Measurements from ENCODE around the gene ZC3H7A.

Gene ZC3H7A

GRCh38 chr16:11744075-11744470 lies 53.0 kb downstream of the ZC3H7A start:
- Histone ChIP-seq H3K4me3 (ENCODE audit: low read depth, low read length) (no peak overlapping the region), H3K9me3 (no peaks in the 10 kb centered on the region), H3K4me1 (no peaks in the 10 kb centered on the region), H3K27me3 (no peaks in the 10 kb centered on the region), H3K36me3 (peaks cover 8% of the 10 kb centered on the region)
- DNase-seq, result no peak
- TF ChIP-seq CTCF (IDR thresholded peaks at IDR 0.05; ENCODE audit: low read depth, low read length), result no peak

- Histone ChIP-seq H3K27me3 (no peaks in the 10 kb centered on the region), H3K4me1 (no peaks in the 10 kb centered on the region), H3K9me3 (no peaks in the 10 kb centered on the region), H3K36me3 (peaks cover 3% of the 10 kb centered on the region), H3K4me3 (ENCODE audit: low read depth, low read length) (peak overlapping the region; percentile 61)
- no peak for DNase-seq
- TF ChIP-seq CTCF (IDR thresholded peaks at IDR 0.05; ENCODE audit: low read depth, low read length), result no peak
Measured at GRCh38 chr16:11743308-11744074, 53.6 kb downstream of the ZC3H7A start.

GRCh38 chr16:11742536-11743307 lies 54.3 kb downstream of the ZC3H7A start, which contains the start of gene TXNDC11:
TSS of gene TXNDC11 (minus strand) at chr16:11742857. CDS start at chr16:11742730, 127 bp downstream.
- Histone ChIP-seq H3K4me1 (no peaks in the 10 kb centered on the region), H3K36me3 (no peaks in the 10 kb centered on the region), H3K27me3 (no peaks in the 10 kb centered on the region), H3K9me3 (no peaks in the 10 kb centered on the region), H3K4me3 (ENCODE audit: low read depth, low read length) (peak within 1 kb of the TSS; percentile 81)
- DNase-seq, result peak; percentile 100
- TF ChIP-seq CTCF (IDR thresholded peaks at IDR 0.05; ENCODE audit: low read depth, low read length), result no peak

- H3K9me3 ChIP-seq, result no peaks in the 10 kb centered on the region
- H3K4me3 ChIP-seq (ENCODE audit: low read depth, low read length), result peak overlapping the region; percentile 81
- H3K36me3 ChIP-seq, result no peaks in the 10 kb centered on the region
- DNase-seq, result no peak
- H3K27me3 ChIP-seq, result no peaks in the 10 kb centered on the region
- no peaks in the 10 kb centered on the region for H3K4me1 ChIP-seq
- TF ChIP-seq CTCF (IDR thresholded peaks at IDR 0.05; ENCODE audit: low read depth, low read length), result no peak
Measured at GRCh38 chr16:11742093-11742535, 54.9 kb downstream of the ZC3H7A start.

GRCh38 chr16:11740567-11740966 lies 56.5 kb downstream of the ZC3H7A start:
- H3K27me3 ChIP-seq, result no peaks in the 10 kb centered on the region
- DNase-seq, result no peak
- no peak for TF ChIP-seq CTCF (IDR thresholded peaks at IDR 0.05; ENCODE audit: low read depth, low read length)
- no peaks in the 10 kb centered on the region for H3K9me3 ChIP-seq
- no peak overlapping the region for H3K4me3 ChIP-seq (ENCODE audit: low read depth, low read length)
- H3K4me1 ChIP-seq, result no peaks in the 10 kb centered on the region
- peaks cover 4% of the 10 kb centered on the region for H3K36me3 ChIP-seq

All from BE2C (cell line).